Activated CD4-positive, CD25-positive, alpha-beta regulatory T cell (primary cell): ENCODE results near the gene ZNF367.

Experiments used
- DNase-seq, 4 experiments: peaks; one replicate each; lab custom pipeline; 2025; lab: John Stamatoyannopoulos, UW

The ZNF367 gene

DNA sequence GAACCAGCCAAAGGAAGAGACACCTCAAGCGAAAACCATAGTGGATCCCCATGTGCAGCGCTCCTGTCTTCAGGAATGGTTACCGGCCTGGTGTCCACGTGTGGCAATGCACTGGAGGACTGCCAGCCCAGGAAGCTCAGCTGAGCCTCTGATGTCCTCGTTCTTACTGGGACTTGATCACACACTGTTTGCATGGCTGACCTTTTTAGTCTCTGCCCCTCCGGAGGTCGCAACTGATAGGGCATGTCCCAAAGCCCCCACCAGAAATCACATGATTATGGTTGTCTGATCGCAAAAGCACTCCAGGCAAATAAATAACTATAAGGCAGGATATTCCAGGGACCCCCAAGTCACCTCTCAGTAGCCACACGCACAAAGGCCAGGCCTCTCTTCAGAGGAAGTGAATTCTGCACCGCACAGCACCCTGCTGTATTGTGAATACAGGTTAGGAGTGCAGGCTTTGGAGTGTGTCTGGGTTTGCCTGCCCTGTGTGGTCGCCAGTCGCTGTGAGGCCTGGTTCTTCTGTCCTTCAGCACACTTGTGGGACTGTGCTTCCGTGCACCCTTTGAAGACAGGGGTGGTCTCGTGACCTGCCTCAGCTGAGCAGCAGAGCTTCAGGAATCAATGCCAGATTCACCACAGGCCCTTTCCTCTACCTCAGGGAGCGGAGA, 18.4 kb upstream of the ZNF367 start:
- DNase-seq, result no peak

DNA sequence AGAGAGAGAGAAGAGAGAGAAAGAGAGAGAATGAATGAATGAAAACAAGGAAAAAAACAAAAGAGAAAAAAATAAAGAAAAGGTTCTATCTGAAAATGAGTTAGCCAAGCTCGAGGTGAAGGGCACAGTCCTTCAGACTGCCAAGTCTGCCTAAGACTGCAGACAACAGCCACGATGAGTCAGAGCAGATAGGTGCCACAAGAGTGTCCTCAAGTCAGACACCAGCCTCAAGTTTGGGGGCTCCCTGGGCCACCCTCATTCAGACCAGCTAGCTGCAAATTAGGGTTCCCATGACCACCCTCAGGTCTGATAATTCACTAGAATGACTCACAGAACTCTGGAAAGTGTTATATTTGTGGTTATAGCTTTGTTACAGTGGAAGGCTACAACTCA, 17.9 kb upstream of the ZNF367 start:
- DNase-seq, result no peak

DNA sequence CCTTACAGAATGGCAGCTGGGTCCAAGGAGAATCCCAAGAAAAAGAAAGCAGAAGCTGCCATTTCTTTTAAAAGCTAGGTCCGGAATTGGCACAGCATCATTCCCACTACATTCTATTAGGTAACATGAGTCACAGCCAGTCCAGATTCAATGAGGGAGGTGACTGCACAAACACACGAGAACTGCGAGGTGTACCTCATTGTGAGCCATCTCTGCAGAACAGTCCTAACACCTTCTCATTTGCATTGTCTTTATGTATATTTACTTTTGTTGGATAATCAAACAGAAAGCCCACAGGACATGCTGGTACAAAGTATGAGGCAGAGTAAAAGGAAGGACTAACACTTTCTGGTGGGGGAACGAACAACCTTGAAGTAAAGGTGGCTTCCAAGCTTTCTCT, 17.2 kb upstream of the ZNF367 start:
- no peak for DNase-seq

DNA sequence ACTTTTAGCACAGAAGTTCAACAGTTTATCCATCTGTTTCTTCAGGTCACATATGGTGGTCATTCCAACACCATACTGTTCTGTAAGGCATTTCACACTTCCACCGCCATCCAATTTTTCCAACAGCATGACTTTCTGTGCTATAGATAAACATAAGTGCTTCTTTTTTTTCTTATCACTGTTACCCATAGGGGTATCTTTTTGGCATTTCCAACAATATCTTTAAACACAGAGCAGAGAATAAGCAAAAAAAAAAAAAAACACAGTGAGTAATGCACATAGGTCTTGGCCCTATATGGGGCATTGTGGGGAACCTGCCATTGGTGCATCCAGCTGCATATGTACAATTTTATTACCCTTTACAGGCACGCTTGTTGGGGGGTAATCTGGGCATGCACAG, 12.2 kb upstream of the ZNF367 start:
- DNase-seq, result no peak

DNA sequence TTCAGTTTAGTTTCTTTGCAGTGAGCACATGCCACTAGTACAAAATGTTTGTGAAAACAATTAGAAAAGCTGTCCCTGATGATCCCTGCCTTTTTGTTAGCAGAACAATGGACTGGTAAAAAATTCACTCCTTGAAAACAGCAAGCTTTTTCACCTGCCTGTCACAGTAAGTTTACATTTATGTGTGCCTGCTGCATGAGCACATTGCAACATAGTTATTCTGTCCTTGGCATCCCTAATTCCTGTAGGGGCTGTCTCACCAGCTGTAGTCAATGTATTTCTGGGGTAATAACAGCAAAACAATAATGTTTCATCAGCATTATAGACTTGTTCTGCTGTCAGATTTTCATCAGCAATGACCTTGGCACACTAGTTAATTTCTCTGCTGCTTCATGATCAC, 11.6 kb upstream of the ZNF367 start:
- no peak for DNase-seq

DNA sequence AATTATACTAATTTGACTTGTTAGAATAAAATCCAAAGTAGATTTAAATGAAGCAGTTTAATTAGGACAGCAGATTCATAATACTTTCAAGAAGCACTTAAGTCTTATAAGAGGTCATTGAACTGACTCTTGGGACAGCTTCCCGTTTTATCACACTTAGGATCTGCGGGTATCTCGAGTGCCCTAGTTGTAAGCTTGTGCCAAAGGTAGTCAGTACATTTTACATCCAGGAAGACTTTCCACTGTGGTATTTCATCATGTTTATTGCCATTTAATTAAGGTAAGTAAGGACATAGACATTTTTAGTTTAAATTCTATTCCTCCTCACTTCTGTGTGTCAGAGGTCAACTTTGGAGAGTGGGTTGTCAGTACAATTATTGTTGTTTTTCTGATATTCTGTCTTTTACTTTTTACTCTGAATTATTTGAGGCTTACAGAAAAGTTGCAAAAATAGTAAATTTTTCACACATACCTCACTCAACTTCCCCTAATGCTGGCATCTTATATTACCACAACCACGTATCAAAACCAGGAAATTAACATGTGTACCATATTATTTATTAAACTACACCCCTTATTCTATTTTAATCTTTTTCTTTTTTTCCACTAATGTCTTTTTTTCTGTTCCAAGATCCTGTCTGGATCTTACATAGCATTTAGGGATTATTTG, 7.5 kb upstream of the ZNF367 start:
- no peak for DNase-seq

DNA sequence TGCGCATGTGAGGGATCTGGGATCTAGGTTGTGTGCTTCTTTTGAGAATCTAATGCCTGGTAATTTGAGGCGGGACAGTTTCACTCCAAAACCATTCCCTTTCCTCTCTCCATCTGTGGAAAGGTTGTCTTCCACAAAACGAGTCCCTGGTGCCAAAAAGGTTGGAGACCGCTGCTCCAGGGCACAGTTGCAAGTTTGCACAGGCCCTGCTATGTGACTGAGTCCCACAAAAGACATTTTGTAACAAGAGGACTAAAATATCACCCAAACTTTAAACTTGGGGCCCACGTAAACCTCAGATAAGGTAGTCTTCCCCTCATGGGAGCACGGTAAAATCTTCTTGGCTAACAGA, 5.8 kb upstream of the ZNF367 start:
- DNase-seq, result no peak

DNA sequence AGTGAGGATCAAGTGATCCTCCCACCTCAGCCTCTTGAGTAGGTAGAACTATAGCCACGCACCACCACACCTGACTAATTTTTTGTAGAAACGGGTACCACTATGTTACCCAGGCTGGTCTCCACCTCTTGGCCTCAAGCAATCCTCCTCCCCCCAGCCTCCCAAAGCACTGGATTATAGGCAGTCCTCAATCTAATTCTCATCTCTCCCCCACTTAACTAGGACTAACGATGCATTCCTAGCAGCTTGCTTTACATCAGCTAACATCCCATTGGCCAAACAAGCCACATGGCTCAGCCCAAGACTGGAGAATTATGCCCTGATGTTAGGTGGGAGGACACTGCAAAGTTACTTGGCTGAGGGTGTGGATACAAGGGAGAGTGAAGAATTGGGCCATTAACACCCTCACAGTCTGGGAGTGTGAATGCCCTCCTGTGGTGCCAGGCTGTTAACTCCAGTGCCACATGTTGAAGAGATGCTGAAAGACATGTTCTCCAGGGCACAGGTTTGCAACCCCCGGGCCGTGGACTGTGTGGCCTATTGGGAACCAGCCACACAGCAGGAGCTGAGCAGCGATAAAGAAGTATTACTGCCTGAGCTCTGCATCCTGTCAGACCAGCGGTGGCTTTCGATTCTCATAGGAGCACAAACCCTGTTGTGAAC, 5.3 kb upstream of the ZNF367 start:
- DNase-seq, result no peak

DNA sequence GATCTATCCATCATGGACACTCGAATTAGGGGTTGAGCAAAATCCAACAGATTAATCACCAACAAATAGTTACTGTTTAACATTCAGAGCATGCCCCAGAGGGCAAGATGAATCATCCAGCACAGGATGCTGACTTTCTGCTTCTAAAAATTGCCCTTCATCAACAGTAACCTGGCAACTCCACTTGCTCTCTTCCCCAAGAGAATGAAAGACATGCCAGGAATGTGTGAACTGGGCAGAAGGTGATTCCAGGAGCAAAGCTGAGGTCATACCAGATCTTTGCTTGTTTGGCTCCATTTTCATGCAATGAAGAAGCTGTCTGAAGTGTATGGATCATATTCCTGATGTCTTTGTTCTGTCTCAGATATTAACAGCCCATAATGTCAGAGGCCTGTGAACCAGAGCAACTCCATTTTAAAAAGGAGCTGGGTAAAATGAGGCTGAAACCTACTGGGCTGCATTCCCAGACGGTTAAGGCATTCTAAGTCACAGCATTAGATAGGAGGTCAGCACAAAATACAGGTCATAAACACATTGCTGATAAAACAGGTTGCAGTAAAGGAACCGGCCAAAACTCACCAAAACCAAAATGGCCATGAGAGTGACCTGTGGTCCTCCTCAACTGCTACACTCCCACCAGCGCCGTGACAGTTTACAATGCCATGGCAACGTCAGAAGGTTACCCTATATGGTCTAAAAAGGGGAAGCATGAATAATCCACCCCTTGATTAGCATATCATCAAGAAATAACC, 2.5 kb upstream of the ZNF367 start:
- no peak for DNase-seq

DNA sequence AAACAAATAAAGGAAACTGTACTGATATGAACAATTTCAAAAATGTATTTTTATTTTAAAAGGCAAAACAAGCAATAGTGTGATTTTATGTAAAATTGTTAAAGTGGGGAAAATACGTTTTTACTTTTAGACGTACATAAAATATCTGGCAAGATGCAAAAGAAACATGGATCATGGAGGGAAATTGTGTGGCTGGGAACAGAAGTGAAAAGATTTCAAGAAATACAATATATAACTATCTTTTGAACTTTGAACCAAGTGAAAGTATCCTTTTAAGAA, 1.5 kb upstream of the ZNF367 start:
- no peak for DNase-seq

DNA sequence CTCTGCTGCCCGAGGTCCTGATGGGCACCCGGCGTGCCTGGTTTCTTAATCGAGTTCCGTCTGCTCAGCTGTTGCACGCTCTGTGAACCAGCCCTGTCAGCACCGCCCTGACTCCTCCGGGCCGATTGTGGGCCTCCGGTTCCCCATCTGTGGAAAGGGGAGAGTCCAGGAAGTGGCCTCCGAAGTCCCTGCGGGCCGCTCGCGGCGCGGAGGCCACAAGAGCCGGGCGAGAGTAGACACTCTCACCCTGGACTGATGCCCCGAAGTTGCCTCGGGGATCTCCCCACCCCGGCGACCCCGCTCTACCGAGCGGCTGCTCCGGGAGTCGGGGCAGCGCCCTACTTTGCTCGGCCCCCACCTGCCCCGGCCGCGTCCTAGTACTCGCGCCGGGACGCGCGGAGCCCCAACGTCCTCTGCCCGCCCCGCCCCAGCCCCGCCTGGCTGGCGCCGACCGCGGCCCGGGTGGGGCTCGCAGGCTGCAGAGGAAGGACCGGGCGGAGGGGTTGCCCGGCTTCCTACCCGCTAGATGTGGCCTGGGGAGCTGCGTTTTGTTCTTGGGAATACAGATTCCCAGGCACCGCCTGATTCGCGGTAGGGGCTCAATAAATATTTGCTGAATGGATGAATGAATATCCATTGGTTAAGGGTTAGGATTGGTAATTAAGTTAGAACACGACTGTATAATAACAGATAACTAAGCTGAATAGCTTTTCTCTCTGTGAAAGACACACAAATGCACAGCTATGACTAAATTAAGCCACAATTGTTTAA, 935 bp upstream of the ZNF367 start:
- DNase-seq, result peak in 3 of 4 experiments; percentile 20 to 44 (median 38)

DNA sequence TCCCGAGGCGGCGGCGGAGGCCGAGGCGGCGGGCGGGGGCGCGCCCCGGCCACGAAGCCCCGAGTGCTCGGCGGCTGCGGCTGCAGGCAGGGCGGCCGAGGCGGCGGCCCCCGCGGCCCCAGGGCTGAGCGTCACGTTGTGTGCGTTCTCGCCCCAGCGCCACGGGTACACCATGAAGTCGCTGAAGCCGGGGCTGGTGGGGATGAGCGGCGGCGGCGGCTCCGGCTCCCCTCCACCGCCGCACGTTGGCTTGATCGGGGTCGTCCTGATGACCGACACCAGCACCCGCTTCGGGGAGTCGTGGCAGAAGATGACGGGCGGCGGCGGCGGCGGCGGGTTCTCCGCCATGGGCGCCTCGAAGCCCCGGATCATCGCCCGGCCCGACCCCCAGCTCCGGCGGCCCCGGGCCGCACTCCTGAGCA, 498 bp downstream of the ZNF367 start:
- peak in 3 of 4 experiments; percentile 32 to 51 (median 48) for DNase-seq

DNA sequence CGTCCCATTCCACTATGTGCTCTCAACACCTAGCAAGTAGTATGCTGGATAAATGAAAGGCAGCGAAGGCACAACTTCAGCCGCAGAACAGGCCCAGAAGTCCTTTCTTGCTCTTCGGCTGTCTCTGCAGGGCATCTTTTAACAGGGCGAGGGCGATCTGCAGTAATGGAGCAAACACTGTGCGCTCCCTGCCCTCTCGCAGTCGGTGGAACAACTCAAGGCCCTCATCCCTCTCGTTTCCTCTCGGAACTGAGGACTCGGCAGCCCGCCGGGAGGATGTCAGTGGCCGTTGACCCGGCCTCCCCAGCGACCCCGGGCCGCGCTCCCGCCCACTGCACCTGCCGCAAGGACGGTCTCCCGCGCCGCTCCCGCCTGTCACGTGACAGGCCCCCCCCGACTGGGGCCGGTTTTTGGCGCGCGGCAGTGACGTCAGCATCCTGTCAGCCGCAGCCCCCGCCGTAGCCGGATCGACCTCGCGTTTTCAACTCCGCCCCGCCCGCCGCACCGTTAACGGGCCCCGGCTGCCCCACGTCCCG, 1.1 kb downstream of the ZNF367 start:
- peak; percentile 80 to 90 (median 86) for DNase-seq

DNA sequence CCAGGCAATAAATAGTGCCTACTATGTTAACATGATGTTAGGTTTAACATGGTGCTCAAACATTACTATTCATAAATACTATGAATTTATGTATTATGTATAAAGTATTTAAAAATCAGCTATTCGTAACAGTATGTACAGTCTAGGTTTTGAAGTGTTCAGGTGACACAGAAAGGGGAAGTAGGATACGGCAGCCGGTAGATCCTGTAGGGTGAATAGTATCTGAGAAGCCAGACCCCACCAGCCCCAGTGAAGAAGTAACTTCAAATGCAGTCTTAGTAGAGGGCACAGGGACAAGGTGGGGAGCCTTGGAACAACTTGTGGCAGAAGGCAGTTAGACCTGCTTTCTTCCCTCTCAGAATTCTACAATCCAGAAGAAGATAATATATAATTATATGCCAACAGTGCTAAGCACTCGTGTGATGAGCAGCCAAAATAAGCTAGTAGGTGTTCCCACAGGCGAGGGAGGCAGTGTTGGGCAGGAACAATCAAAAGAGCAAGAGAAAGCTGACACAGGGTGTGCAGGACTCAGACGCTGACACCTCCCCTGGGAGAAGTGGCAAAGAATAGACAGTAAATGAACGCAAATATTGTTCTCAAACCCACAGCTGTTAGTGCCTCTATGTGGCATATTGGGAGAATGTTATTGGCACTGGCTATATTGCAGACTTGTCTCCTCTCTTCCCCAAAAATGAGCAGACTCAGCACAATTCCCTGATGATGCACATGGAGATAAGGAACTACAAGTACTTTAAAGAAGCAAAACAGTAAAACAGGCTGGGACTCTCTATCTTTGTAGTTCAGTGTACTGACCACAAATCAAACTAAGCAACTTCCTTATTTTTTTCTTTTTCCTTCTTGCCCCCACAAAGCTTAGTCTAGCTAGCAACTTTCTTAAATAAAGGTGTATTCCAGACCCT, 4.6 kb downstream of the ZNF367 start:
- no peak for DNase-seq

DNA sequence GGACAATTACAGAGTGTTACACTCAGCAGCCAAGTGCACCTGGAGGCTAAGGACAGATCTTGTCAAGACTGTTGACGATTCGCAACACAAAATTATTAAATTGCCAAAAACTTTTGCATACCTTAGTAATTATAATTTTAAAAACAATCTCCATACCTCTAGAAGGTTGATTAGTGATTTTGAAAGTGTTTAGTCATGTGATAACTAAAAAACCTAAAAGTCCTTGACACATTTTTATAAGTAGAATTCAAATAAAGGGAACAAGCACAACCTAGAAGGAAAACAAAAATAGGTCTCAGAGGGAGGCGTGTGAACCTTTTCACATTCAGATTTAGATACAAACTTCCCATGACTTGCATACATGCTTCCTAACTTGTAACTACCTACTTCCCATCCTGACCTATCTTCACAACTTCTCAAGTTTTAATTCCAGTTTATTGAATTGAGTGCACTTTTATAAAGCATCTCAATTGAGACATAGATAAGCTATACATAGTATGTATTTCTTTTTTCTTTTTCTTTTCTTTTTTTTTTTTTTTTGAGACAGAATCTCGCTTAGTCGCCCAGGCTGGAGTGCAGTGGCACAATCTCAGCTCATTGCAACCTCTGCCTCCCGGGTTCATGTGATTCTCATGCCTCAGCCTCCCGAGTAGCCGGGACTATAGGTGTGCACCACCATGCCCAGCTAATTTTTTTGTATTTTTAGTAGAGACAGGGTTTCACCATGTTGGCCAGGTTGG, 5.8 kb downstream of the ZNF367 start:
- DNase-seq, result no peak

DNA sequence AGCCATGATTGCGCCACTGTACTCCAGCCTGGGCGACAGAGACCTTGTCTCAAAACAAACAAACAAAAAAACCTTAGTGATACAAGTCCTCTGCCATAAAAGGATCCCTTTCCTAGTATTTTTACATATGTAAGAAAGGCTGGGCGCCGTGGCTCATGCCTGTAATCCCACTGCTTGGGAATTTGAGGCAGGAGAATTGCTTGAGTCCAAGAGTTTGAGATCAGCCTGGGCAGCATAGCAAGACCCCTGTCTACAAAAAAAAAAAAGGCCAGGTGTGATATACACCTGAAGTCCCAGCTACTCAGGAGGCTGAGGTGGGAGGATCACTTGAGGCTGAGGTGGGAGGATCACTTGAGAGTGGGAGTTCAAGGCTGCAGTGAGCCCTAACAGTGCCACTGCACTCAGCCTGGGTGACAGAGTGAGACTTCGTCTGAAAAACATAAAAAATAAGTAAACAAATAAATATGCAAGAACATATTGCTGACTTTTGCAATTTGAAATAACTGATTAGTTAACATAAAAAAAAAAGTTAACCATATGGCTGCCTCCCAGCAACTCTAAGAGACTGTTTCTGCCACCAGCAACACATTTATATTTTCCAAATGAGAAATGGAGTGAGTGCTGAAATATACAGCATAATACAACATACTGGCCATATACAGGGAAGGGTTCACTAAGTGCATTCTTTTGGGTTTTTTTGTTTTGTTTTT, 6.9 kb downstream of the ZNF367 start:
- no peak for DNase-seq

DNA sequence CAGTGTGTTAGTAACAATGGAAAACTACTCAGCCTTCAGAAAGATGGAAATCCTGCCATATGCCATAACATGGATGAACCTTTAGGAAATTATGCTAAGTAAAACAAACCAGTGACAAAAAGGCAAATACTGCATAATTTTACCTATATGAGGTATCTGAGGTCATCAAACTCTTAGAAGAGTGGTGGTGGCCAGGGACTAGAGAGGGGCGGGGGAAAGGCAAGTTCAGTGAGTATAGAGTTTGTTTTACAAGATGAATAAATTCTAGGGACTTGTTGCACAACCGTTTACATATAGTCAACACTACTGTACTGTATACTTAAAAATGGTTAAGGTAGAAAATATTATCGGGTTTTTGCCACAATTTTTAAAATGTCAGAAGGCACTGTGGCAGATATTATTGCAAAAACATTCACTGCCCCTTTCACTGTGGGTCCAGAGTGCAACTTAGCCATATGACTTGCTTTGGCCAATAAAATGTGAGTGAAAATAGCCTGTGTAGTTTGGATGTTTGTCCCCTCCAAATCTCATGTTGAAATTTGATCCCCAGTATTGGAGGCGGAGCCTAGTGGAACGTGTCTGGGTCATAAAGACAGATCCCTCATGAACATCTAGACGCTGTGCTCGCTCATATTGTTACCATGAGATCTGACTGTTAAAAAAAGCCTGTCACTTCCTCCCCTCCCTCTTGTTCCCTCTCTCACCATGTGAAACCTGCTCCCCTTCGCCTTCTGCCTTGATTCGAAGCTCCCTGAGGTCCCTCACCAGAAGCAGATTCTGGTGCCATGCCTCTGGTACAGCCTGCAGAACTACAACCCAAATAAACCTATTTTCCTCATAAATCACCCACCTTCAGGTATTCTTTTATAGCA, 9.5 kb downstream of the ZNF367 start:
- no peak for DNase-seq

DNA sequence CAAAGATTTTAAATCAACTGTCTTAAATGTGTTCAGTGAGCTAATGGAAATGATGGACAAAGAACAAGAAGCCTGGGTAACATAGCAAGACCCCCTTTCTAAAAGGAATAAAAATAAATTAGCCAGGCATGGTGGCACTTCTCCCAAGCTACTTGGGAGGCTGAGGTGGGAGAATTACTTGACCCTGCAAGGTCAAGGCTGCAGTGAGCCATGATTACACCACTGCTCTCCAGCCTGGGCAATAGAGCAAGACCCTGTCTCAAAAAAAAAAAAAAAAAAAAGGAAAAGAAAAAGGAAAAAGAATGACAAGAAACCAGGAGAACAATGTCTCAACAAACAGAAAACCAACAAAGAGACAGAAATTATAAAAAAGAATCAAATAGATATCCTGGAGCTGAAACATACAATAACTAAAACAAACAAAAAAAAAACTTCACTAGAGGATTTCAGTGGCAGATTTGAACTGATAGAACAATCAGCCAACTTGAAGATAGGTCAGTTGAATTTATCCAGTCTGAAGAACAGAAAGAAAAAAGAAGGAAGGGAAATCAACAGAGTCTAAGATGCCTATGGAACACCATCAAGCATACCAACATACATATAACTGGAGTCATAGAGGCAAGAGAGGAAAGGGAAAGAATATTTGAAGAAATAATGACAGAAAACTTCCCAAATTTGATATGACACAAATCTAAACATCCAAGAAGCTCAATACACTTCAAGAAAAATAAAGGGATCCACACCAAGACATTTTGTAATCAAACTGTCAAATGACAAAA, 17.8 kb downstream of the ZNF367 start:
- no peak for DNase-seq
